Right lobe of liver (tissue), 6 donors: ENCODE results near the gene IRGM. TPM values are rescaled to one million over a fixed set of nuclear protein-coding genes. Genes with fewer than 3 reads are reported as not detected.
"Not testable (repeated sequence)": the region's sequence is repeated elsewhere in the genome, so short reads cannot be mapped to it uniquely, and the experiment has no call there.

ENCODE experiments used
- ATAC-seq, 4 donors: fragments of 200-7000 bp; cut with Tn5 transposase; one replicate each; pipeline ENCODE4 v1.9.1; 2020; ENCODE audit warnings: mild to moderate bottlenecking in 4 of 4, moderate library complexity in 4 of 4
- DNase-seq, 3 donors: peaks; one replicate each; pipeline ENCODE4 v3.0.0-alpha.2; 2020
- H3K27ac ChIP-seq, 3 donors: fragments of 200-600 bp; one replicate each; pipeline ENCODE4 v1.8.0; 2022
- H3K27me3 ChIP-seq, 2 donors: fragments of 200-600 bp; one replicate each; pipeline ENCODE4 v1.8.0; 2022
- H3K36me3 ChIP-seq, 4 donors: fragments of 200-600 bp; sonication (generic) in 1 of 4; one replicate each; pipeline versions ENCODE4 v1.5.1 to v1.8.0; 2017 to 2022; ENCODE audit warnings: control low read depth in 1 of 4
- H3K4me1 ChIP-seq, 4 donors: fragments of 200-600 bp; sonication (generic) in 1 of 4; one replicate each; pipeline versions ENCODE4 v1.5.1 to v1.8.0; 2017 to 2022; ENCODE audit warnings: control low read depth in 1 of 4
- H3K4me3 ChIP-seq, 3 donors: fragments of 200-600 bp; one replicate each; pipeline ENCODE4 v1.8.0; 2022
- H3K9me3 ChIP-seq, 4 donors: fragments of 200-600 bp; sonication (generic) in 1 of 4; one replicate each; pipeline versions ENCODE4 v1.5.1 to v1.8.0; 2017 to 2022; ENCODE audit warnings: control low read depth in 1 of 4
- CTCF ChIP-seq, 4 donors: fragments of 200-600 bp in 3 of 4; fragments of 450-650 bp in 1 of 4; IDR thresholded peaks; one replicate each; pipeline versions ENCODE4 v1.5.1 to v1.8.0; 2016 to 2022; ENCODE audit warnings: antibody characterized with exemption in 4 of 4, mild to moderate bottlenecking in 2 of 4
- POLR2A ChIP-seq: fragments of 450-650 bp; IDR thresholded peaks from one replicate; pipeline ENCODE4 v1.6.1; 2017; ENCODE audit warnings: antibody characterized with exemption, mild to moderate bottlenecking
- WGBS: methylation state at CpG from one replicate; pipeline ENCODE4 v1.1.6; 2018; ENCODE audit warnings: low coverage, low lambda C conversion rate; ENCODE audit not compliant: insufficient coverage; ENCODE audit errors: missing lambda C conversion rate; 5-methylcytosine and 5-hydroxymethylcytosine counted together
- intact Hi-C, 2 donors: fragments of 100-400 bp; cut with DNase I; formaldehyde crosslinking; loops; one replicate each; pipeline versions ENCODE4 v1.11.2 to v1.14.1; 2022
- total RNA-seq, 6 experiments: library from RNA; depleted of rRNA in 2 of 6; stranded (reverse); fragments of >200 nt in 2 of 6; fragmentation: NEBNext Ultra II Directional in 3 of 6; extraction: Animal tissue kit (Norgen Biotek cat#: 25700) in 3 of 6; gene quantifications; one replicate each; pipeline versions ENCODE4 v1.1.0 to v1.2.4, GENCODE V29; 2016 to 2023
- donor health status: DM: no; HTN: yes; CAD: no.
- donor health status: DM: no; HTN: no; CAD: no.
- donor health status: DM: no; HTN: no; CAD: no.
- donor health status: DM: no; HTN: yes; CAD: no.
- donor health status: DM: no; HTN: yes; CAD: no.

Gene IRGM
- total RNA-seq, 6 experiments from 2014 or later, result not detected

- ATAC-seq (no peak), DNase-seq (no peak)
- intact Hi-C loops, result no loop called here
- H3K4me1 ChIP-seq, result no peaks in the 10 kb centered on the region
- no peaks in the 10 kb centered on the region for H3K36me3 ChIP-seq
- H3K27ac ChIP-seq, result no peak overlapping the region
- WGBS, result 64% methylated on average over 2 of the region's 3 CpGs
- no peak for TF ChIP-seq POLR2A
- no peak for TF ChIP-seq CTCF (IDR thresholded peaks at IDR 0.05)
- H3K9me3 ChIP-seq, result peaks cover 0 to 6% (median 0%) of the 10 kb centered on the region in 4 donors
- no peaks in the 10 kb centered on the region for H3K27me3 ChIP-seq
- H3K4me3 ChIP-seq, result no peak overlapping the region
Observed at GRCh38 chr5:150836703-150837102, 9.6 kb upstream of the IRGM start.

GRCh38 chr5:150845185-150845859 lies 999 bp upstream of the IRGM start:
- H3K4me3 ChIP-seq, ATAC-seq, DNase-seq, H3K9me3 ChIP-seq, intact Hi-C loops, H3K36me3 ChIP-seq, H3K4me1 ChIP-seq, H3K27me3 ChIP-seq, H3K27ac ChIP-seq: not testable (repeated sequence)
- no CpG with 5 or more reads among the region's 32 CpGs for WGBS

- no peaks in the 10 kb centered on the region for H3K9me3 ChIP-seq
- 35% methylated on average over 21 of the region's 22 CpGs for WGBS
- H3K4me1 ChIP-seq, result no peaks in the 10 kb centered on the region
- H3K4me3 ChIP-seq, result no peak overlapping the region
- ATAC-seq (peak; percentile 89 to 99 (median 92)), DNase-seq (no peak)
- intact Hi-C loops, result no loop called here
- H3K36me3 ChIP-seq, result no peaks in the 10 kb centered on the region
- no peak overlapping the region for H3K27ac ChIP-seq
- TF ChIP-seq POLR2A, result no peak
- peak; percentile 47 to 76 (median 56) for TF ChIP-seq CTCF (IDR thresholded peaks at IDR 0.05)
- no peaks in the 10 kb centered on the region for H3K27me3 ChIP-seq
Observed at GRCh38 chr5:150846654-150847333, 473 bp downstream of the IRGM start.

- no peak overlapping the region for H3K4me3 ChIP-seq
- H3K27ac ChIP-seq, result no peak overlapping the region
- no peaks in the 10 kb centered on the region for H3K36me3 ChIP-seq
- H3K27me3 ChIP-seq, result no peaks in the 10 kb centered on the region
- H3K9me3 ChIP-seq, result no peaks in the 10 kb centered on the region
- ATAC-seq, result no peak
- intact Hi-C loops, result no loop called here
- TF ChIP-seq POLR2A (no peak), CTCF (IDR thresholded peaks at IDR 0.05) (no peak)
- WGBS, result 0% methylated on average over 2 of the region's 5 CpGs
- no peaks in the 10 kb centered on the region for H3K4me1 ChIP-seq
- DNase-seq, result no peak
Observed at GRCh38 chr5:150847334-150847695, 994 bp downstream of the IRGM start.

- Histone ChIP-seq H3K36me3 (no peaks in the 10 kb centered on the region), H3K4me1 (no peaks in the 10 kb centered on the region), H3K4me3 (no peak overlapping the region), H3K27me3 (no peaks in the 10 kb centered on the region), H3K27ac (no peak overlapping the region), H3K9me3 (no peaks in the 10 kb centered on the region)
- TF ChIP-seq CTCF (IDR thresholded peaks at IDR 0.05), result no peak
- TF ChIP-seq POLR2A, result no peak
- 80% methylated on average over 1 of the region's 4 CpGs for WGBS
- no peak for ATAC-seq
- intact Hi-C loops, result no loop called here
- no peak for DNase-seq
Observed at GRCh38 chr5:150848271-150848670, 1.9 kb downstream of the IRGM start.
